Heart right ventricle (tissue), 16 donors: Measurements from ENCODE around the gene TAF10. TPM values are rescaled to one million over a fixed set of nuclear protein-coding genes. Genes with fewer than 3 reads are reported as not detected.

ENCODE experiments used
- ATAC-seq, 8 donors: fragments of 200-7000 bp; cut with Tn5 transposase; one replicate each; pipeline ENCODE4 v1.9.1; 2020; ENCODE audit warnings: mild to moderate bottlenecking in 8 of 8, moderate library complexity in 8 of 8, moderate number of reproducible peaks in 1 of 8
- DNase-seq, 2 donors: peaks; one replicate each; pipeline ENCODE4 v3.0.0-alpha.2; 2020
- H3K27ac ChIP-seq, 10 donors: fragments of 200-600 bp; sonication (generic) in 2 of 10; one replicate each; pipeline versions ENCODE4 v1.5.0 to v1.8.0; 2020 to 2022; ENCODE audit warnings: mild to moderate bottlenecking in 3 of 10
- H3K27me3 ChIP-seq, 7 donors: fragments of 200-600 bp; one replicate each; pipeline ENCODE4 v1.8.0; 2021 to 2022; ENCODE audit warnings: mild to moderate bottlenecking in 2 of 7
- H3K36me3 ChIP-seq, 9 donors: fragments of 200-600 bp; sonication (generic) in 1 of 9; one replicate each; pipeline versions ENCODE4 v1.5.0 to v1.8.0; 2020 to 2022; ENCODE audit warnings: mild to moderate bottlenecking in 2 of 9
- H3K4me1 ChIP-seq, 9 donors: fragments of 200-600 bp; sonication (generic) in 1 of 9; one replicate each; pipeline versions ENCODE4 v1.5.0 to v1.8.0; 2020 to 2022; ENCODE audit warnings: mild to moderate bottlenecking in 4 of 9
- H3K4me3 ChIP-seq, 10 donors: fragments of 200-600 bp; sonication (generic) in 2 of 10; one replicate each; pipeline versions ENCODE4 v1.5.0 to v1.8.0; 2020 to 2022; ENCODE audit warnings: mild to moderate bottlenecking in 7 of 10, moderate library complexity in 2 of 10
- H3K9me3 ChIP-seq, 11 donors: fragments of 200-600 bp in 10 of 11; sonication (generic) in 2 of 11; one replicate each; pipeline versions ENCODE4 v1.5.0 to v1.8.0; 2013 to 2022; ENCODE audit warnings: mild to moderate bottlenecking in 2 of 11, control low read depth in 1 of 11, moderate library complexity in 1 of 11
- CTCF ChIP-seq, 9 donors: fragments of 200-600 bp; sonication (generic) in 2 of 9; IDR thresholded peaks; one replicate each; pipeline versions ENCODE4 v1.5.0 to v1.8.0; 2021 to 2022; ENCODE audit warnings: antibody characterized with exemption in 9 of 9, mild to moderate bottlenecking in 5 of 9, moderate library complexity in 1 of 9
- WGBS, 2 donors: extraction: QIAGEN DNeasy Blood & Tissue Kit; methylation state at CpG; one replicate each; pipeline ENCODE4 v1.1.7; 2013; ENCODE audit warnings: inconsistent platforms in 1 of 2; 5-methylcytosine and 5-hydroxymethylcytosine counted together
- intact Hi-C, 10 donors: fragments of 100-400 bp; cut with DNase I; formaldehyde crosslinking; loops; one replicate each; pipeline versions ENCODE4 v1.11.1 to v1.14.2; 2022
- polyA plus RNA-seq, 2 donors: library from polyadenylated mRNA; stranded (reverse); fragments of 200-250 nt; gene quantifications; one replicate each; pipeline ENCODE4 v1.2.3, GENCODE V29; 2013
- total RNA-seq, 10 donors: library from RNA; stranded (reverse); fragmentation: NEBNext Ultra II Directional in 3 of 10; extraction: Animal tissue kit (Norgen Biotek cat#: 25700) in 3 of 10; gene quantifications; one replicate each; pipeline versions ENCODE4 v1.2.1 to v1.2.4, GENCODE V29; 2021 to 2023
- donor health status: Arrhythmogenic right ventricular cardiomyopathy.
- donor health status: ischemic (EF 13 %, LVEDD 7.1; RV severe dilation, severe dysfunction).
- donor health status: healthy with polysubstance abuse.
- donor health status: DM: no; HTN: yes; CAD: no.
- donor health status: DM: no; HTN: no; CAD: no.
- donor health status: ischemic (EF 25% LVEDD 6.9; RV normal size, moderate dysfunction).
- donor health status: ischemic (EF 25% LVEDD 5.7; RV mildly dilated, moderate dysfunction).
- donor health status: healthy.
- donor health status: DM: yes; HTN: yes; CAD: no.
- donor health status: Ischemic cardiomyopathy.
- donor health status: ischemic (EF 35%, LVEDD 5.7; RV mildly dilated, moderate dysfunction).
- donor health status: nonischemic (EF 11% LVEDD 7.7; RV severe dilation, severe dysfunction).
- donor health status: DM: yes; HTN: yes; CAD: no.
- donor health status: PGD.
- donor health status: ischemic (EF 29% LVEDD 5.4; RV normal size, mild dysfunction).
- donor health status: nonischemic (EF 23%, LVEDD 6.1; RV moderate dilation, normal function).

Gene TAF10
- total and polyA plus RNA-seq, 12 donors, result 78.0 to 254 (median 90.5) TPM

GRCh38 chr11:6570691-6571427 lies 41.2 kb downstream of the TAF10 start:
- ATAC-seq (peak in 4 of 8 donors; percentile 4 to 62 (median 12)), DNase-seq (no peak)
- 74 to 78% methylated on average over 62 of the region's 62 CpGs for whole genome bisulfite sequencing, 2 donors
- intact Hi-C loops, result no loop called here
- Histone ChIP-seq H3K4me3 (peak overlapping the region in 3 of 10 donors; percentile 24 to 43 (median 38)), H3K27me3 (no peaks in the 10 kb centered on the region), H3K9me3 (no peaks in the 10 kb centered on the region), H3K27ac (no peak overlapping the region), H3K36me3 (peaks cover 0 to 8% (median 0%) of the 10 kb centered on the region in 9 donors), H3K4me1 (peaks cover 0 to 30% (median 12%) of the 10 kb centered on the region in 9 donors)
- peak in 2 of 9 donors; percentile 15 to 33 for TF ChIP-seq CTCF (IDR thresholded peaks at IDR 0.05)

- intact Hi-C loops, result no loop called here
- WGBS, 2 donors, result 88% methylated on average over 5 of the region's 5 CpGs
- peaks cover 0 to 8% (median 0%) of the 10 kb centered on the region in 9 donors for H3K36me3 ChIP-seq
- H3K4me3 ChIP-seq, result no peak overlapping the region
- H3K27me3 ChIP-seq, result no peaks in the 10 kb centered on the region
- DNase-seq (no peak), ATAC-seq (no peak)
- no peak for TF ChIP-seq CTCF (IDR thresholded peaks at IDR 0.05)
- no peak overlapping the region for H3K27ac ChIP-seq
- no peaks in the 10 kb centered on the region for H3K9me3 ChIP-seq
- H3K4me1 ChIP-seq, result peaks cover 0 to 27% (median 11%) of the 10 kb centered on the region in 9 donors
Observed at GRCh38 chr11:6569706-6570105, 42.3 kb downstream of the TAF10 start.

- 51 to 63% methylated on average over 4 of the region's 4 CpGs for WGBS, 2 donors
- peak; percentile 33 to 69 (median 57) for ATAC-seq
Observed at GRCh38 chr11:6568191-6568918, 43.7 kb downstream of the TAF10 start.

More at GRCh38 chr11:6568191-6568918, 43.7 kb downstream of the TAF10 start:
- TF ChIP-seq CTCF (IDR thresholded peaks at IDR 0.05), result no peak
- H3K4me1 ChIP-seq, result peaks cover 0 to 27% (median 11%) of the 10 kb centered on the region in 9 donors
- H3K9me3 ChIP-seq, result no peaks in the 10 kb centered on the region
- intact Hi-C loops, result no loop called here
- no peak overlapping the region for H3K4me3 ChIP-seq
- H3K27me3 ChIP-seq, result no peaks in the 10 kb centered on the region
- no peak overlapping the region for H3K27ac ChIP-seq
- DNase-seq, result peak in 1 of 2 donors; percentile 66
- H3K36me3 ChIP-seq, result peaks cover 0 to 12% (median 0%) of the 10 kb centered on the region in 9 donors
